Embryonic facial prominence (tissue), 1 donor: ENCODE data around the gene NADK2.
"Not testable (repeated sequence)": the region's sequence is repeated elsewhere in the genome, so short reads cannot be mapped to it uniquely, and the experiment has no call there.

Experiments
- DNase-seq: peaks from one replicate; pipeline ENCODE4 v3.0.0-alpha.2; 2016; ENCODE audit errors: extremely low spot score

Gene NADK2

DNA sequence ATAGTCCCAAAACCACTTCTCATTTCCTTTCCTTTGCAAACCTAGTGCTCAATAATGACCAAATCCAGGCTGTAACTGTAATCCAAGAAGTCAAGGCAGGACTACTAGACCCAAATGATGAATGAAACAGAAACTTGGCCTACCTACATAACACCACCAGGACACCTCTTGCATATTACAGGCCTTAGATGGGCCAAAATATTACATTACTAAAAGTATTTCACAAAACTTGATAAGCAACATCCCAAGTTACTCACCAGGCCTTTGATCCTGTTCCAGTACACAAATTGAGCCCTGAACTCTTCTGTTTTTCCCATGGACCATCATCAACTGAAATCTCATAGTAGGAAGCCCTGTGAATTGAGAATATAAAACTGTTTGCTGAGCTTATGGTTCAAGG is 34.8 kb downstream of the NADK2 start:
- DNase-seq, result no peak

DNA sequence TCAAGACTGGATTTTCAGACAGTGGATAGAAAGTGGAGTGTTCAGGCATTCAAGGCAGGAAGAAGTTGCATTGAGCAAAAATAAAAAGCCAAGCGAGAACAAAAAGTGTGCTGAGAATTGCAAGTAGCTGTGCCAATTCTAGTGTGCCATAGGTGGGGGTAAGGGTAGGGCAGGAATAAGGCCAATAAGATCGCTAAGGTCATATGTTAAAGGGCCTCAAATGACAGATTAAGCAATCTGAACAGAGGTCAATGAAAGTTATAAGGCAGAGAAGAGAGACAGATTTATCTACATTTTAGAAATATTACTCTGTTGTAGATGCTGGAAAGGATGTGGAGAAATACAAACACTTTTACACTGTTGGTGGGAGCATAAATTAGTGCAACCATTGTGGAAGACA is 36.4 kb downstream of the NADK2 start:
- no peak for DNase-seq

DNA sequence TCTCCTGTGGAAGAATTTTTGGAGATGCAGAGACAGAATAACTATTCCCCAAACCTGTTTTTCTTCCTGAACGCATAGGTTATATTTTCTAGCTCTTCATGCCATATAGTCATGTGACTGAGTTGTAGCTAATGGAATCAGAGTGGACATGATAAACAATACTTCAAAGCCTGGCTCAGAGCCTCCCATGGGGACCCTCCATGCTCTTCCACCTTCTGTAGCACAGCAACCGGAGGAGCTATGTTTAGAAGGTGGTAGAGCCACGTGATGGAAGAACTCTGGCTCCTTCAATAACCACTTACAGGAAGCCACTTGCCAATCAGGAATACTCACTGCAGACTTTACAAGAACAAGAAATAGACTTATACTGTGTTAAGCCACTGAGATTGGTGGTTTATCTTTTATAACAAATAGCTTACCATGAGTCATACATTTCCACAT is 39.2 kb downstream of the NADK2 start:
- no peak for DNase-seq

DNA sequence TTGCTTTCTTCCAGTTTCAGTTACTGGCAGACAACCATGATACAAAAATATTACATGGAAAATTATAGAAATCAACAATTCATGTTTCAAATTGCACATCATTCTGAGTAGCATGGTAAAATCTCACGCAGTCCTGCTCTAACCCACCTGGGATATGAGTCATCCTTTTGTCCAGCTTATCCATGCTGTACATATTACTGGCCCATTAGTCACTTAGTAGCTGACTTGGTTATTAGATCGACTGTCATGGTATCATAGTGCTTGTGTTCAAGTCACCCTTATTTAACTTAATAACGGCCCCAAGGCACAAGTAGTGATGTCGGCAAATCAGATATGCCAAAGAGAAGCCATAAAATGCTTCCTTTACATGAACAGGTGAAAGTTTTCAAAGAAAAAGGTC is 41.2 kb downstream of the NADK2 start:
- DNase-seq, result no peak

DNA sequence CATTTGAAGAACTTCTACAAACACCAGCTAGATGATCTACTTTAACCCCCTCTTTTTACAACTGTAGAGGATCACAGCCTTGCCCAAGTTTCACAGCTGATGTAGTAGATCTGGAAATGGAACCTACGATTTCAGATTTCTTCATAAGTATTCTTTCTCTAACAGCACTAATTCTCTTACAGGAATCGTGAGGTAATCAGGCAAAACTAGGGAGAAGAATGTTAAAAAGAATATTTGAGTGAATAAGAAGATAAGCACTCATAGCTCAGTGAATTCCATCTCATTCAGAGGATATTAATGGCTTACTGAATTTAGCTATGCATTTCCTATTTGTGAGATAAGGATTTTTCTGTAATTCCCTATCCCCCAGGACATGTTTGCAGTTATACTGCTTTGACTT is 42.1 kb downstream of the NADK2 start:
- DNase-seq, result no peak

DNA sequence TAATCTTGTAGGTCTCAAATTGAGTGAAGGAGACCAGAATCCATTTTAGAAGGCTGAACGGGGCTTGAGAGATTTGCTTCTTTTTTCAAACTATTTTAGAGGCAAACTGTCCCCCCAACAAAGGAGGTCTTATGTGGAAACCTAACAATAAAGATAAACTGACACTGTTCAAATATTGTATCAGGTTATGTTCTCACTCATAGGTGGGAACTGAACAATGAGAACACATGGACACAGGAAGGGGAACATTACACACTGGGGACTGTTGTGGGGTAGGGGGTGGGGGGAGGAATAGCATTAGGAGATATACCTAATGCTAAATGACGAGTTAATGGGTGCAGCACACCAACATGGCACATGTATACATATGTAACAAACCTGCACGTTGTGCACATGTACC is 42.9 kb downstream of the NADK2 start:
- DNase-seq, result not testable (repeated sequence)

DNA sequence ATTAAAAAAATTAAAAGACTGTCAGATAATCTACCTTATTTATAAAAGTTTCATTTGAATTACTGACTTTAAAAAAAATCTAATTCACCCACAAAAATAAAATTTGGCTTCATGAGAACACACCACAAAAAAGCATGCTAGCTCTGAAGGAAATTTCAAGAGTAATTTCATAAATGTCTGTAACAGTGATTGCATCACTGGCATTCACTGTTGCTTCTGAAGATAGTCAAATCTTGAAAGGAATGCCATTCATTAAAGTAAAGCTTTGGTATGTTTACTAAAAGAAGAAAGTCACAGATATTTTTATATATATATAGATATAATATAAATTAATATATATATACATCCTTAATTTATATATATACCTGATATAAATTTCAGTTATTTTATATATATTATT is 43.4 kb downstream of the NADK2 start:
- DNase-seq, result no peak

DNA sequence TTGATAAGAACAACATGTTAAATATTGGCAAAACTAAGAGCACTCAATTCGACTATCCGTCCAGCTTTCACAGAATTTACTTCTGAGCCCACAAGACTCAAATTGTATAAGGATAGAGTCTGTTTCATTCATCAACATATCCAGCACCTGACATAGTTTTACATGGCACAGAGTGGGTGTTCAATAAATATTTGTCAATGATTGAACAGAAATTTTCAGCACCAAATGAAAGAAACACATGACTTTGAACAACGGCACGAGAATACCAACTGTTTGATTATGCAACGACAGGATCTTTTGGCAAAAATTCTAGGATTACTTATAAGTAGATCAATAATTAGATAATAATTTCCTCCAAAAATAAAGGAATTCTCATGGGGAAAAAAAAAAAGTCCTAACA is 48.0 kb downstream of the NADK2 start:
- no peak for DNase-seq

DNA sequence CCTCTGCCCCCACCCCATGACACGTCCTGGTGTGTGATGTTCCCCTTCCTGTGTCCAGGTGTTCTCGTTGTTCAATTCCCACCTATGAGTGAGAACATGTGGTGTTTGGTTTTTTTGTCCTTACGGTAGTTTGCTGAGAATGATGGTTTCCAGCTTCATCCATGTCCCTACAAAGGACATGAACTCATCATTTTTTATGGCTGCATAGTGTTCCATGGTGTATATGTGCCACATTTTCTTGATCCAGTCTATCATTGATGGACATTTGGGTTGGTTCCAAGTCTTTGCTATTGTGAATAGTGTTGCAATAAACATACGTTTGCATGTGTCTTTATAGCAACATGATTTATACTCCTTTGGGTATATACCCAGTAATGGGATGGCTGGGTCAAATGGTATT is 57.3 kb downstream of the NADK2 start:
- not testable (repeated sequence) for DNase-seq

DNA sequence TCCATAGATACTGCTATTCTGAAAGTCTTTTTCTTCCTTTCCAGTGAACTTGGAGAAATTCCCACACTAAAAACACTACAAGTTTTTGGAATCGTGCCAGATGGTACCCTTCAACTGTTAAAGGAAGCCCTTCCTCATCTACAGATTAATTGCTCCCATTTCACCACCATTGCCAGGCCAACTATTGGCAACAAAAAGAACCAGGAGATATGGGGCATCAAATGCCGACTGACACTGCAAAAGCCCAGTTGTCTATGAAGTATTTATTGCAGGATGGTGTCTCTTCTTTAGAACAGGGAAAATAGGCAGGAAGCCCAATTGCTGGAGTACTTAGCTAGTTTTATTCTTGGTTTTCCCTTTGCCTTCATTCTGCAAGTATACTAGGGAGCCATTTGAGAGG is 60.0 kb downstream of the NADK2 start:
- no peak for DNase-seq

DNA sequence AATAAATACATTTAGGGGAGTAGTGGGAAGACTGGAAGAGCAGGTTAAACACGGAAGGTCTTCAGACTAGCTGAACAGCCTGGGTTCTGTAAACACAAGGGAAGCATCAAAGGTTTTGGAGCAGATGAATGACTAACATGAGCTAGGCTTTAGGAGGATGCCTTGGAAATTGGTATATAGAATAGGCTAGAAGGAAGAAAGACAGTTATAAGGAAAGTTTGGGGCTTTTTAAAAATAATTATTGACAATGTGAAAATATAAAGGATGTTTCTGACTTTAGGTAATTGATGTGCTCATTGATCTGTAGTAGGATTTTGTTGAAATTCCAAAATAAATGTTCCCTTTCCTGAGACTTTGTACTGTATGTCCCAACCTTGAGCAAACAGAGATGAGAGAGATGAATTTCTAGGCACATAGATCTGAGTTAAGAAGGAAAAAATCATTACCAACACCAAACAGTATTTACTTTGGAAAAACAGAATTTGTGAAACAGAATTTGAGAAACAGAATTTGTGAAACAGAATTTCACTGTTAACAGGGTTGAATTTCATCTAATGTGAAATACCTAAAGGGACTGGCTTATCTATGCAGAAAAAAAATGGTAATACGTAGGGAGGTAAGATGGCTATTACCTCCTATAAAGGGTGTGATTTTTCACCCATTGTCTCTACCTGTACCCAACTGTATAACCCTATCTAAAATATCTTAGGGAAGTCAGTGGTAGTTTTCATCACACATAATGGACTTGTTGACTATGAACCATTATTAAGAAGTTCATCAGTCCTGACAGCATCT is 61.0 kb downstream of the NADK2 start:
- DNase-seq, result no peak

DNA sequence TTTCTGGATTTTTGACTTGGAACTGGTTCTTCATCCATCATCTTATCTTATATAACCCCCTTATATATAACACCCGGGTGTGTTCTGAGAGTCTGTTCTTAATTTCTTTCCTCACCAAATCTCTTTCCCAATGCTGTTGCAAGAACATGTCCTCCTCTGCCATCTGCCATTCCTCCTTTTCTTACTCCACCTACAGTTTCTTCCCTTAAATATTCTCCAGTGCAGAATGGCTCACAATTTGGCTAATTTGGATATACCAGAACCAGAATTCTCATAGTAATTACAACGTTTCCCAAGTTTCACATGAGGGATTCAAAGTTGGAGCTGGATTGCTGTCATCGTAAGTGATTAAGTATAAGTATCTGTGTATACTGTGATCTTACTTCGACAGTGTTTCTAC is 61.8 kb downstream of the NADK2 start:
- no peak for DNase-seq

DNA sequence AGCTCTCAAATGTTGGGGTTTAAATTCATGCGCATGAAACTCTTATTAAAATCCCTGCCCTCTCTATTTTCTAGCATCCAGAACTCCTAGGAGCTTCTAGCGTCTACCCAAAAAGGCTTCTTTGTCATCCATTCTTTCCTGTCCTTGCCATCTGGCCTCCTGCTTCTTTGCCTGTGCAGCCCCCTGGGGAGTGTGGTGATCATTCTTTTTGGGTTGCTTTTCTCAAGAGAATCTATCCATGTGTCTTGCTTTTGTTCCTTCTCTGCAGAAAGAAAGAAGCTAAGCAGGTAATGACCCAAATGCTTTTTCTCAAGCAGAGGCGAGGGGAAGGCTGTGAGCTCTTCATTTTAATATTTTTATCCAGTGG is 63.2 kb downstream of the NADK2 start:
- no peak for DNase-seq

DNA sequence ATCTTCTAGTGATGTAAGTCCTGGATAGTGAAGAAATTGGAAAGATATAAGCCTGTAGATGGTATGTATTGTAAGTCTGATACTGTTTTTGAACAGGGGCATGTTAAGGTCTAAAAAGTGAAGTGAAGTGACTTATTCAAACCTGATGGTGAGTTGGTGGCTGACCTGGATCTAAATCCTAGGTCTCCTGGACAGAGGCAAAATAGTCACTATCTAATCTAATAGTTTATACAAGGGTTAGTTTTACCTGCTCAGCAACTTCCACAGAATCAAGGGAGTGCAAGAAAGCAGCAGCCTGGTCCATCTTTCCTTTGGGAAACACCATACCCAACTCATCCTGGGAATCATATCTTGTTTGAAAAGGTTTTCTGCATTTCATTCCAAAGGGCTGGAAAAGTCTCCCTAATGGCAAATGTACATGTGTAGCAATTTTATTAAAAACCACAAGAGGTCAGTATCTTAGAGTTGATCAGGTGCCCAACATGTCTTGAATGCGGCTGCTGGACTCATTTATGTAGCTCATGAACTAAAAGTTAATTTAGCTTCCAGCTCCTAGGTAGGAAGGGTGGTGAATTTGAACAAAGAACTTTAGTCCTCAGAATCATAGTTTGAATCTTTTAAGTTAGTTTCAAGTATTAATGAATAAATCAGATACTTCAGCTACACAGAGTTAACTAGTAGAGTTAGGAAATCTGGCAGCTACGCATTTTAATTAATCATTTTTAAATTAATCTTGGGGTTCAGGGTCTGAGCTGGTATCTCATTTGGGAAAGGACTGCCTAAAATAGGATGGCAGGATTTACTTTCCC is 63.8 kb downstream of the NADK2 start:
- no peak for DNase-seq

DNA sequence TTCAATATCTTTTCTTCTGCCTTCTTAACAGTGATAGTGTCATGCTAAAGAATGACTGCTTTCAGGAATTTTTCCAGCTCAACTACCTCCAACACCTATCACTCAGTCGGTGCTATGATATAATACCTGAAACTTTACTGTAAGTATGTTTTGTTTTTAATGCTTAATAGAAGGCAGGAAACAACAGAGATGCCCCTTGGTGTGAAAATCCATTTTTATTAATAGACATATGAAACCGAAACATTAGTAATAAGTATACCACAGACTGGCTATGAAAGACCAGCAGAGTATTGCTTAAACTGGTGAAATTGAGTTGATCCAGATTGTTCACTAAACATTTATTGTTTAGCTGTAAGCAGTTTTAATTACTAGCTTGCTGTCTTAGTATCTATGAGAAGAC is 64.6 kb downstream of the NADK2 start:
- DNase-seq, result no peak

DNA sequence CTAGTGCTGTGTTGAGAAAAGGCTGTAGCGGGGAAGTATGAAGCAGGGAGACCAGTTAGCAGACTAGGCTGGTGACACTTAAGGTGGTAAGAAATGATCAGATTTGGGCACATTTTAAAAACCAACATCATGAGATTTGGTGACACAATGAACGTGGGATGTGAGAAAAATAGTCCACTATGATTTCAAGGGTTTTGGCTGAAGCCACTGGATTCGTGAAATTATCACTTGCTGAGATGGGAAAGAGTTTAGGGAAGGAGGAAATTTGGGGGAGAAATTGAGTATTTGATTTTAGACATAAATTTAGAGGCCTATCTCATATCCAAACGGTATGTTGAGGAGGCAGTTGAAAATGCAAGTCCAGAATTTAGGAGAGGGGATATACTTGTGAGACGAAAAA is 66.7 kb downstream of the NADK2 start:
- DNase-seq, result no peak

DNA sequence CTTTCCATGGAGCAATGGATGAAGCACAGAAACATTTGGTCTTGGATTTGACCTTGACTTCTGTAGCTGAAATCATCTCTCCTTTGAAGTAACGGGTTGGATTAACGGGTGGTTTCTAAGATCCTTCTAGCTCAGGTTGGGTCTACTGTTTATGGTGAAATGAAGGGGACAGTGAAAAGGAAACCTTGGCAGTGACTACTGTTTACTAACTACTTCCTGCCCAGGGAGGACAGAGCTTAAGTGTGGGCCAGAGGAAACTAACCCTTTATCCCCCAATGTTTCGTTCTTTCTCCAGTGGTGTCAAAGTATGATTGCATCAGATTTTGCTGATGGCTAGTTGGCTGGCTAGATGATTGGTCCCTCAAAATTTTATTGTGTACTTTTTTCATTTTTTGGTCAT is 67.6 kb downstream of the NADK2 start:
- DNase-seq, result no peak

DNA sequence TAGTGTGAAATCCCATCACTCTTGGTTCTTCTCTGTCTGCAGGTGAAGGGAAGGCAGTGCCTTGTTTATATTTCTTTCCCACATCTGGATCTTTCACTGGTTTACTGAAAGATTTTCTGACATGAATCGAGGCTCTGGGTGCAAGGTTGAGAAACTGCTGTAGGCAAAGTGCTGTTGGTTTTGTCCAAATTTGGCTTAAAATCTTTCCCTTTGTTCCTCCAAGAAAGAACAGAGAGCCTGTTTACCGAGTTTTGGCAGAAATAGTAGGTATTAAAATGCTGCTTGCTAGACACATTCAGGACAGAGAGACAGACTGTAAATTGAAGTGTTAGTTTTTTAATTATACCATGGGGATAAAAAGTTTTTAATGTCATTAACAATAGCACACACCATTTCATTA is 68.3 kb downstream of the NADK2 start:
- DNase-seq, result no peak

DNA sequence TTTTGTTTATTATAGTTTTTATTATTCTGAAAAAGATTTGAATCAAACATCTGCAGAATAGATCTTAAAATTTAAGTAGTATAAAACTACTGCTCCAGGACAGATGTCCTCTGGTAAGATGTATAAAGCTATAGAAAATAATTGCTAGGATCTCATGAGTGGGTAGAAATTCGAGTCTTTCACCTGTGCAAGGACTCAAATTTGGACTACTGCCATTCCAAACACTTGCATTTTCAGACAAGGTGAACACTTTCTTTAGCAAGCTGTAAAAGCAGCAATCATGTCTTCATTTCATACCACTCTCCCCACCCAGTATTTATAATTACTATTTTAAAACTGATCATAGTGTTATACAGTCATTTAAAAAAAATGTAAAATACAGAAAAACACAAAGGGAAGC is 69.1 kb downstream of the NADK2 start:
- no peak for DNase-seq

DNA sequence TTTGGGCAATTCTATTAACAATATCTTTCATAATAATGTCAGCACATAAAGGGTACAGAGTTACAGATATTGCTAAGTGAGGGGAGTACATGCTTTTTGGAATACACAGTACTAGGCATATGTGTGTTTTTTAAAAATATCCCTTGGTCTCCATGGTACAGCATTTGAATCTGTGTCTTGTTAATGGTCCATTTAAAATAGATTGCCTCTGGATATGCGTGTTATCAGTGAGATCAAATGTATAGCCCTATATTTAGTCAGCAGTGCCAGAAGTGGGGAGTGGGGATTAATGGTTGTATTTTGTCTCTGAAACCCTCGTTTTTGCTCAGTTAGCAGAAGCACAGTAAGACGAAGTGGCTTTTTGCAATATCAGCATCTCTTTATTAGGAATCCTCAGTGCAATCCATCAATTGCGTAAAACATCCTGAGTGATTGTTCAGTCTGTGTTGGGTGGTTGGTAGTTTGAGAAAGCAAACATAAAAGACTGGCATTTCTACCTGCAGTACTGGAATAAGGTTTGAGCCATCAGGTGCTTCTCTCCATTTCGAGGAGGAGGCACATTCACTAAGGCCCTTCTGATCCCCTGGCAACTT is 70.8 kb downstream of the NADK2 start:
- DNase-seq, result no peak

DNA sequence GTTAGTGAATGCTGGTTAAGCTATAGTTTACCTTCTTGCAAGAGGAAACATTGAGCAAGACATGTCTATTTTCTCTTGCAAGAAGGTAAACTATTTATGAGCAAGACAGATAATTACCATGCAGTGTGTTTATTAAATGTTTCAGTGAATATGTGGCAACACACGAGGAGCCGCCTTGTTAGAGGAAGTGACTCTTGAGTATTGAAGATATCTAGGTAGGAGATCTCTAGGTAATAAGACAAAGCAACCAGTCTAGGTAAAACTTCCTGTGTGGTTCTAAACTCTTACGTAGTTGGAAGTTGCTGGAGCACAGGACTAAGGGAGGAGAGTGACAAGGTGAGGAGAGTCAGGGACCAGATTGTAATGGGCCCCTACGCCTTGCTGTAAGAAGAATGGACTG is 73.0 kb downstream of the NADK2 start:
- DNase-seq, result no peak

DNA sequence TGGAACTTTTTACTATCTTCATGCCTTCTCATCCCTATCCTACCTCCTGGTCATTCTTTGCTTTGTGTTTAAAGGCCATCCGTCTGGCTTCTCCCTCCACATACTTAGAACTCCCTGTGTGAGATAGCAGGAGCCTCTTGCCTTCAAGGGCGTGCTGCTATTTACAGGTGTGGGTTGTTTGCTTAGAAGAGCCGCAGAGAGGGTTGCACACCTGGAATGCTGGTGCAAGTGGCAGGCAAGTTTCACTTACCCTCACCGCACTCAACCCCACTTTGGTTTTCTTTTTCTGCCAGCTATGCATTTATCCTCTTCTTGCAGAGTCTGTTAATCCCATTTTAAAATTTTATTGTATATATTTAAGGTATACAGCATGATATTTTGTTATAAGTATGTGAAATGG is 77.3 kb downstream of the NADK2 start:
- no peak for DNase-seq
